ENCODE data around the gene KCNJ12.

DNA sequence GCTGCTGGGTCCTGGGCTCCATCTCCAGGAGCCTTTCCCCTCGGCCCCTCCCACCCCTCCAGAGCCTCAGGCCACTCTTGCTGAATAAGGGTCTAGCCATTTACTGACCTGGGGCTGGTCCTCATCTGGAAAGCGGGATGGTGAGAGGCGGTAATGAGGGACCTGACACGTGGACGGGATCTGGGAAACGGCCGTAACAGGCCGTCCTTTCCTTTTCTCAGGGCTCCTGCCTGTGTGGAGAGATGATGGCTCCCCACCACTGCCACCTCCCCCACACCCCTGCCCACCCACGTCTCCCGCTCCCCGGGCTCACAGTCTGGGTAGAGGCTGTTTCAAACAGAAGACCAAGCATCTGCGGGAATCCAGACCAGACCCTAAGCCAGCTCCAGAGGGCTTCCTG, 20.6 kb upstream of the KCNJ12 start:
- TF ChIP-seq, protein P1, sequence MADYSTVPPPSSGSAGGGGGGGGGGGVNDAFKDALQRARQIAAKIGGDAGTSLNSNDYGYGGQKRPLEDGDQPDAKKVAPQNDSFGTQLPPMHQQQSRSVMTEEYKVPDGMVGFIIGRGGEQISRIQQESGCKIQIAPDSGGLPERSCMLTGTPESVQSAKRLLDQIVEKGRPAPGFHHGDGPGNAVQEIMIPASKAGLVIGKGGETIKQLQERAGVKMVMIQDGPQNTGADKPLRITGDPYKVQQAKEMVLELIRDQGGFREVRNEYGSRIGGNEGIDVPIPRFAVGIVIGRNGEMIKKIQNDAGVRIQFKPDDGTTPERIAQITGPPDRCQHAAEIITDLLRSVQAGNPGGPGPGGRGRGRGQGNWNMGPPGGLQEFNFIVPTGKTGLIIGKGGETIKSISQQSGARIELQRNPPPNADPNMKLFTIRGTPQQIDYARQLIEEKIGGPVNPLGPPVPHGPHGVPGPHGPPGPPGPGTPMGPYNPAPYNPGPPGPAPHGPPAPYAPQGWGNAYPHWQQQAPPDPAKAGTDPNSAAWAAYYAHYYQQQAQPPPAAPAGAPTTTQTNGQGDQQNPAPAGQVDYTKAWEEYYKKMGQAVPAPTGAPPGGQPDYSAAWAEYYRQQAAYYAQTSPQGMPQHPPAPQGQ (CRISPR knock-in tag; IDR thresholded peaks at IDR 0.05; ENCODE audit: borderline replicate concordance), result no peak
- TF ChIP-seq, protein P2, sequence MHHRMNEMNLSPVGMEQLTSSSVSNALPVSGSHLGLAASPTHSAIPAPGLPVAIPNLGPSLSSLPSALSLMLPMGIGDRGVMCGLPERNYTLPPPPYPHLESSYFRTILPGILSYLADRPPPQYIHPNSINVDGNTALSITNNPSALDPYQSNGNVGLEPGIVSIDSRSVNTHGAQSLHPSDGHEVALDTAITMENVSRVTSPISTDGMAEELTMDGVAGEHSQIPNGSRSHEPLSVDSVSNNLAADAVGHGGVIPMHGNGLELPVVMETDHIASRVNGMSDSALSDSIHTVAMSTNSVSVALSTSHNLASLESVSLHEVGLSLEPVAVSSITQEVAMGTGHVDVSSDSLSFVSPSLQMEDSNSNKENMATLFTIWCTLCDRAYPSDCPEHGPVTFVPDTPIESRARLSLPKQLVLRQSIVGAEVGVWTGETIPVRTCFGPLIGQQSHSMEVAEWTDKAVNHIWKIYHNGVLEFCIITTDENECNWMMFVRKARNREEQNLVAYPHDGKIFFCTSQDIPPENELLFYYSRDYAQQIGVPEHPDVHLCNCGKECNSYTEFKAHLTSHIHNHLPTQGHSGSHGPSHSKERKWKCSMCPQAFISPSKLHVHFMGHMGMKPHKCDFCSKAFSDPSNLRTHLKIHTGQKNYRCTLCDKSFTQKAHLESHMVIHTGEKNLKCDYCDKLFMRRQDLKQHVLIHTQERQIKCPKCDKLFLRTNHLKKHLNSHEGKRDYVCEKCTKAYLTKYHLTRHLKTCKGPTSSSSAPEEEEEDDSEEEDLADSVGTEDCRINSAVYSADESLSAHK (CRISPR knock-in tag; IDR thresholded peaks at IDR 0.05; ENCODE audit: borderline replicate concordance), result no peak
- TF ChIP-seq IRF2 (CRISPR knock-in tag; IDR thresholded peaks at IDR 0.05) (no peak), POLR2A (IDR thresholded peaks at IDR 0.05; ENCODE audit: insufficient read depth in 1 of 2, low read depth in 2 of 2, low read length in 2 of 2) (no peak), NFRKB (IDR thresholded peaks at IDR 0.05) (no peak), NFIB (CRISPR knock-in tag; IDR thresholded peaks at IDR 0.05; ENCODE audit: borderline replicate concordance) (no peak), RBM39 (IDR thresholded peaks at IDR 0.05; ENCODE audit: low read depth, low read length, poor library complexity, severe bottlenecking) (no peak), GTF2F1 (IDR thresholded peaks at IDR 0.05; ENCODE audit: low read length) (no peak), ZNF232 (CRISPR knock-in tag; IDR thresholded peaks at IDR 0.05; ENCODE audit: borderline replicate concordance) (no peak), XRCC5 (optimal IDR thresholded peaks at IDR 0.05; ENCODE audit: low read length) (no peak), SIX1 (CRISPR knock-in tag; IDR thresholded peaks at IDR 0.05; ENCODE audit: borderline replicate concordance) (no peak), PHF8 (CRISPR knock-in tag; IDR thresholded peaks at IDR 0.05) (no peak)
- TF ChIP-seq, protein P3, sequence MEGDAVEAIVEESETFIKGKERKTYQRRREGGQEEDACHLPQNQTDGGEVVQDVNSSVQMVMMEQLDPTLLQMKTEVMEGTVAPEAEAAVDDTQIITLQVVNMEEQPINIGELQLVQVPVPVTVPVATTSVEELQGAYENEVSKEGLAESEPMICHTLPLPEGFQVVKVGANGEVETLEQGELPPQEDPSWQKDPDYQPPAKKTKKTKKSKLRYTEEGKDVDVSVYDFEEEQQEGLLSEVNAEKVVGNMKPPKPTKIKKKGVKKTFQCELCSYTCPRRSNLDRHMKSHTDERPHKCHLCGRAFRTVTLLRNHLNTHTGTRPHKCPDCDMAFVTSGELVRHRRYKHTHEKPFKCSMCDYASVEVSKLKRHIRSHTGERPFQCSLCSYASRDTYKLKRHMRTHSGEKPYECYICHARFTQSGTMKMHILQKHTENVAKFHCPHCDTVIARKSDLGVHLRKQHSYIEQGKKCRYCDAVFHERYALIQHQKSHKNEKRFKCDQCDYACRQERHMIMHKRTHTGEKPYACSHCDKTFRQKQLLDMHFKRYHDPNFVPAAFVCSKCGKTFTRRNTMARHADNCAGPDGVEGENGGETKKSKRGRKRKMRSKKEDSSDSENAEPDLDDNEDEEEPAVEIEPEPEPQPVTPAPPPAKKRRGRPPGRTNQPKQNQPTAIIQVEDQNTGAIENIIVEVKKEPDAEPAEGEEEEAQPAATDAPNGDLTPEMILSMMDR (CRISPR knock-in tag; IDR thresholded peaks at IDR 0.05), result no peak
- TF ChIP-seq, protein P4, sequence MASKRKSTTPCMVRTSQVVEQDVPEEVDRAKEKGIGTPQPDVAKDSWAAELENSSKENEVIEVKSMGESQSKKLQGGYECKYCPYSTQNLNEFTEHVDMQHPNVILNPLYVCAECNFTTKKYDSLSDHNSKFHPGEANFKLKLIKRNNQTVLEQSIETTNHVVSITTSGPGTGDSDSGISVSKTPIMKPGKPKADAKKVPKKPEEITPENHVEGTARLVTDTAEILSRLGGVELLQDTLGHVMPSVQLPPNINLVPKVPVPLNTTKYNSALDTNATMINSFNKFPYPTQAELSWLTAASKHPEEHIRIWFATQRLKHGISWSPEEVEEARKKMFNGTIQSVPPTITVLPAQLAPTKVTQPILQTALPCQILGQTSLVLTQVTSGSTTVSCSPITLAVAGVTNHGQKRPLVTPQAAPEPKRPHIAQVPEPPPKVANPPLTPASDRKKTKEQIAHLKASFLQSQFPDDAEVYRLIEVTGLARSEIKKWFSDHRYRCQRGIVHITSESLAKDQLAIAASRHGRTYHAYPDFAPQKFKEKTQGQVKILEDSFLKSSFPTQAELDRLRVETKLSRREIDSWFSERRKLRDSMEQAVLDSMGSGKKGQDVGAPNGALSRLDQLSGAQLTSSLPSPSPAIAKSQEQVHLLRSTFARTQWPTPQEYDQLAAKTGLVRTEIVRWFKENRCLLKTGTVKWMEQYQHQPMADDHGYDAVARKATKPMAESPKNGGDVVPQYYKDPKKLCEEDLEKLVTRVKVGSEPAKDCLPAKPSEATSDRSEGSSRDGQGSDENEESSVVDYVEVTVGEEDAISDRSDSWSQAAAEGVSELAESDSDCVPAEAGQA (IDR thresholded peaks at IDR 0.05; ENCODE audit: low read depth), result no peak
- TF ChIP-seq, protein P4 (CRISPR knock-in tag; IDR thresholded peaks at IDR 0.05; ENCODE audit: borderline replicate concordance), result no peak

All from HepG2 (cell line).